HG02588 (cell line): ENCODE data around the gene ZNF746.

Source experiments
- ATAC-seq: cut with Tn5 transposase; IDR thresholded peaks from one replicate; pipeline ENCODE4 v1.9.1; 2021; ENCODE audit warnings: mild to moderate bottlenecking, moderate library complexity; ENCODE audit not compliant: unreplicated experiment

The ZNF746 gene

DNA sequence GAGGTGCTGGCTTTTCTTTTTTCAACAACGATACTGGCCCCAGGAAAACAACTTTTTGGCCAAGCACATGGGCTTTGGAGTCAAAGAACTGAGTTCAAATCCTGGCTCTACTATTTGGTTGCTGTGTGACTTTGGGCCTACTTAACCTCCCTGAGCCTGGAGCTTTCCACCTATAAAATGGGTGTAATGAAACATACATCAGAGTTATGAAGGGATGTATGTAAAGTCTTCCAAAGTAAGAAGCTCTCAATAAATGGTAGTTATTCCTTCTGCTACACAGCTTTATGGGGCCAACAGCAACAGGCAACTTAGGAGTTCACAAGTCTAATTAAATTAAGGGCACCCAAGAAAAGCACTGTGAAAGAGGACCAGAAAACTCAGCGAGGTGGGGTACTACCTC is 69.7 kb downstream of the ZNF746 start:
- no peak for ATAC-seq

DNA sequence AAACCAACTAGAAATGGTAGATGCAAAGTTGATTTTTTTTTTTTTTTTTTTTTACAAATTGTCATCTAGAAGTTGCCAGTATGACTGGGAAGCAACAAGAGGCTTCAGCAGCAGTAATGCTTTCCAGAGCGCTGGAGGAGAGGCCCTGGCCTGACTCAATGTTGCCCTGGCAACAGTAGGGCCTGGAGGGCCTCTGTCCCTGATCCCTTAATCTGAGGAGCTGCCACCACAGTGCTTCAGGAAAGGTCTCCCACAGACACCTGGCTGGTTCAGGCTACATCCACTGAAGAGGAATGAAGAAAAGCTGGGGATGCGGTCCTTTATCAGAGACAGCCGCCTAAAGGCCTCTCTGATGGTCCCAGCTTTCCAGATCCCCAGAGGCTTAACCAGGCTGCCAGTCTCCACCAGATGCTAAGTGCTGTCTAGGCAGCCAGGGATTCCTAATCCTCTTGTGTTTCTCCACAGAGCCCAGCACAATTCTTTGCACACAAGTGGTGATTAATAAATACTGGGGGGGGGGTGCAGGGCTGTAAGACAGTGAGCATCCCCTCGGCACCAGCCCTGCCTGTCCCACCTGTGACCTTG is 70.4 kb downstream of the ZNF746 start:
- ATAC-seq = no peak

DNA sequence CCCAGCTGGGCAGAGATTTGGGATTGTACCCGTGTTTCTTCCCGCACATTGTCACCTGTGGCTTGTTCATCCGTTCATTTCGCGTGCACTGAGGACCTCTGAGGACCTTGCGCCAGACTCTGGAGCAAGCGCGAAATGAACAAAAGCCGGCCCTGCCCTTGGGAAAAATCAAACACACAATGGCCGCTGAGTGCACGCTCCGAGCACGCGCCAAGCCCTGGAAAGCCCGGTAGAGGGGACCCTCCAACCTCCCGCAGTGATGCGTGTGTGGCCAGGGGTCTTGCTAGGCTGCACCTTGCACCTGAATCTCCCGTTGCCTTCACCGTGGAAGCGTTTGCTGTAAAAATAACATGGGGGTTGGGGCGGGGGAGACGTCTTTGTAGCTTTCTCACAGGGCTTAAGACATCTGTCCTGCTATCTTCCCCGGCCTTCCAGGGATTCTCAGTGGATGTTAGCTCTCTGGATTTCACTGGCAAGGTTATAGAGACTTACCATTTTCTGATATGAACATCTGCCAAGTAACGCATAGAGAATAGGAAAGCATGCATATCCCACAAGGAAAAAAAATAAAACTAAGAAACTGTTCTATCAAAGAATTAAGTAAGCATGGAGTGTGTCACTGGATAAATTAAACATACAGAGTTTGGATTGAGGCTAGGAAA is 74.0 kb downstream of the ZNF746 start:
- no peak for ATAC-seq

DNA sequence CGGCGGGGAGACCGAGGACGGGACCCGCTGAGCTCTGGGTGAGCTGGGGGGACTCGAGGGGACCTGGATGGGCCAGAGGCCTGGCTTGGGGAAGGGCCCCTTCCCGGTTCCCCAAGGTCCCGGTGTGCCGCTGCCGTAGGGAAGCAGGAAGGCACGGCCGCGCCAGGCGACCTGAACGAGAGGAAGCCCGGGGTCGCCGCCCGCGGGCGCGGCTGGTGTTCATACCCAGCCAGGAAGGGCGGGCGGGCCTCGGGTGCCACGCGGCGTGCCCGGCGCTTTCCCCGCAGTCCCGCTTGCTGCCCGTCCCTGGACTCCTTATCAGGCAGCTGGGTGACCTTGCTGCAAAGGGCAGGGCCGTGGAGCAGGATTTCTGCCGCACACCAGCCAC is 74.7 kb downstream of the ZNF746 start:
- ATAC-seq = peak; percentile 9
